ENCODE measurements around the gene HIBCH. TPM values are rescaled to one million over a fixed set of nuclear protein-coding genes. Genes with fewer than 3 reads are reported as not detected.

Gene HIBCH
- total and polyA plus RNA-seq, 2 experiments from 2014 or later: 25.7 to 42.3 TPM

DNA sequence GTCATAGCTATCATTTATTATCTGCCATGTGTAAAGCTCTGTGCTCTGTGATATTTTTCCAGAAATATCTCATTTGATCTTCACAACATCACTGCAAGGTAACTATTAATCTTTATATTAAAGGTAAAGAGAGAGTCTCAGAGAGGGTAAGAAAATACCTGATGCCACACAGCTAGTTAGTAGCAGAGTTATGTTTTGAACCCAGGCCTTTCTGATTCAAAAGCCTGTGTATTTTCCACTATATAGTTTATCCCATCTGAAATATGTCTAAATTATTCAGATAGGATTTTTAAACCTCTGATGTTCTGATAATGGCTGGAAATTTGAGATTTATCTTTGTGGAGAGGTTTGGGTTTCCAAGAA lies 33.9 kb upstream of the HIBCH start:
- Mint-ChIP-seq H3K36me3 (ENCODE audit: low read depth) (no peaks in the 10 kb centered on the region), H3K27me3 (ENCODE audit: insufficient read depth, low read depth, poor library complexity) (no peaks in the 10 kb centered on the region), H3K4me3 (no peak overlapping the region), H3K27ac (no peak overlapping the region), H3K9me3 (no peaks in the 10 kb centered on the region; the same call in 2 of the 3 replicates), H3K4me1 (peaks cover 6% of the 10 kb centered on the region; the same call in 2 of the 3 replicates)
- no peaks in the 10 kb centered on the region for H3K79me2 ChIP-seq (replicated peaks; ENCODE audit: insufficient read depth)
- no peak overlapping the region for H3K27ac ChIP-seq (ENCODE audit: low read depth)
- H3K36me3 ChIP-seq (ENCODE audit: insufficient read depth): no peaks in the 10 kb centered on the region
- no peak overlapping the region for H2AFZ ChIP-seq
- no peaks in the 10 kb centered on the region for H3K4me1 ChIP-seq (ENCODE audit: insufficient read depth)
- H3K9me2 ChIP-seq (ENCODE audit: insufficient read depth): no peaks in the 10 kb centered on the region
- DNase-seq (ENCODE audit: low spot score): no peak
- TF ChIP-seq, protein P1, sequence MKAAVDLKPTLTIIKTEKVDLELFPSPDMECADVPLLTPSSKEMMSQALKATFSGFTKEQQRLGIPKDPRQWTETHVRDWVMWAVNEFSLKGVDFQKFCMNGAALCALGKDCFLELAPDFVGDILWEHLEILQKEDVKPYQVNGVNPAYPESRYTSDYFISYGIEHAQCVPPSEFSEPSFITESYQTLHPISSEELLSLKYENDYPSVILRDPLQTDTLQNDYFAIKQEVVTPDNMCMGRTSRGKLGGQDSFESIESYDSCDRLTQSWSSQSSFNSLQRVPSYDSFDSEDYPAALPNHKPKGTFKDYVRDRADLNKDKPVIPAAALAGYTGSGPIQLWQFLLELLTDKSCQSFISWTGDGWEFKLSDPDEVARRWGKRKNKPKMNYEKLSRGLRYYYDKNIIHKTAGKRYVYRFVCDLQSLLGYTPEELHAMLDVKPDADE (IDR thresholded peaks at IDR 0.05): no peak
- no peaks in the 10 kb centered on the region for H3K27me3 ChIP-seq (ENCODE audit: insufficient read depth)
- no peak overlapping the region for H3K4me2 ChIP-seq
- H3F3A ChIP-seq (replicated peaks; ENCODE audit: low read depth): no peaks in the 10 kb centered on the region
- H4K20me1 ChIP-seq (replicated peaks; ENCODE audit: insufficient read depth): no peaks in the 10 kb centered on the region
- no peak overlapping the region for H3K4me3 ChIP-seq
- no peak for ATAC-seq

DNA sequence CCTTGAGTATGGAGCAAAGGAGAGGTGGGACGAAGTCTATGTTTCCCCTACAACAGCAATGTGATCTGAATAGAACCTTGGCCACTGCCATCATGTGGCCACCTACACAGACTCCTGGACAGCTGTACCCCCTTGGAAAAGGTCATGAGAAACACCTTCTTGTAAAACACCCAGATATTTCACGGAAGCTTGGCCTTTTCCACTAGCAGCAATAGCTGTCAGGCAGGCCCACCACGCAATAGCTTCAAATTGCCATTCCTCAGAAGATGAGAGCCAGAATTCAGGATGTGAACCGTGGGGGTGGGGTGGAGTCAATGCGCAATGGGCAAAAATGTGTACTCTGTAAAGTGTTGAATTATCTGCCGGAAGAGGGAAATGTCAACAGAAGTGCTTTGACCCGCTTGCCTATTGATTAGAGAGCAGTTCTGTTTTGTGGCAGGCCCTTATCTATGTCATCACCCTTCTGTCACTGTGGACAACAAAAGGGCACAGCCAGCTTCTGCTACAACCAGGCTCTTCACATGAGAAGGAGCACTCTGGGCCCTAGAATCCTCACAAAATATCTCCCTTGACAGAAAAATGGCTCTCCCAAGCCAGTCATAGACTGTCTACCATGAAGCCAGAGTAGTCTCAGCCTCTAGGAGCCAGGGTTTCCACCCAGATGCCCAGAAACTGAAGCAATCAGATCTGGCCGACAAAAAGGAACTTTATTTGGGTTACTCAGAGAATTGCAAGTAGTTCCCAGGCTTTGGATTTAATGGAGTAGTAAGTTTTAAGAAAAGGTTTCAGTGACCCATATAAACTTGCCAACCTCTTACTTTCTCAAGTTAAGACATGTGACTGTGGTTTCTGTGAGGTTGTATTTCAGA lies 33.3 kb upstream of the HIBCH start:
- Mint-ChIP-seq H3K4me1 (peaks cover 6% of the 10 kb centered on the region; the same call in 2 of the 3 replicates), H3K27me3 (ENCODE audit: insufficient read depth, low read depth, poor library complexity) (no peaks in the 10 kb centered on the region), H3K4me3 (no peak overlapping the region), H3K36me3 (ENCODE audit: low read depth) (no peaks in the 10 kb centered on the region), H3K27ac (no peak overlapping the region), H3K9me3 (no peaks in the 10 kb centered on the region; the same call in 2 of the 3 replicates)
- ATAC-seq: no peak
- Histone ChIP-seq H4K20me1 (replicated peaks; ENCODE audit: insufficient read depth) (no peaks in the 10 kb centered on the region), H3K9me2 (ENCODE audit: insufficient read depth) (no peaks in the 10 kb centered on the region), H3K4me2 (no peak overlapping the region), H3K79me2 (replicated peaks; ENCODE audit: insufficient read depth) (no peaks in the 10 kb centered on the region), H3K27me3 (ENCODE audit: insufficient read depth) (no peaks in the 10 kb centered on the region), H2AFZ (no peak overlapping the region), H3K27ac (ENCODE audit: low read depth) (no peak overlapping the region), H3K36me3 (ENCODE audit: insufficient read depth) (no peaks in the 10 kb centered on the region), H3F3A (replicated peaks; ENCODE audit: low read depth) (no peaks in the 10 kb centered on the region), H3K4me1 (ENCODE audit: insufficient read depth) (no peaks in the 10 kb centered on the region), H3K4me3 (no peak overlapping the region)
- no peak for DNase-seq (ENCODE audit: low spot score)
- TF ChIP-seq EZH2 (IDR thresholded peaks at IDR 0.05; ENCODE audit: low read depth, unreplicated experiment) (no peak), NANOG (IDR thresholded peaks at IDR 0.05; ENCODE audit: borderline replicate concordance) (no peak), ZNF331 (CRISPR knock-in tag; IDR thresholded peaks at IDR 0.05; ENCODE audit: low read depth) (no peak), EZH2phosphoT487 (IDR thresholded peaks at IDR 0.05; ENCODE audit: unreplicated experiment) (no peak)
- TF ChIP-seq, protein P1 (IDR thresholded peaks at IDR 0.05): no peak
- TF ChIP-seq, protein P2, sequence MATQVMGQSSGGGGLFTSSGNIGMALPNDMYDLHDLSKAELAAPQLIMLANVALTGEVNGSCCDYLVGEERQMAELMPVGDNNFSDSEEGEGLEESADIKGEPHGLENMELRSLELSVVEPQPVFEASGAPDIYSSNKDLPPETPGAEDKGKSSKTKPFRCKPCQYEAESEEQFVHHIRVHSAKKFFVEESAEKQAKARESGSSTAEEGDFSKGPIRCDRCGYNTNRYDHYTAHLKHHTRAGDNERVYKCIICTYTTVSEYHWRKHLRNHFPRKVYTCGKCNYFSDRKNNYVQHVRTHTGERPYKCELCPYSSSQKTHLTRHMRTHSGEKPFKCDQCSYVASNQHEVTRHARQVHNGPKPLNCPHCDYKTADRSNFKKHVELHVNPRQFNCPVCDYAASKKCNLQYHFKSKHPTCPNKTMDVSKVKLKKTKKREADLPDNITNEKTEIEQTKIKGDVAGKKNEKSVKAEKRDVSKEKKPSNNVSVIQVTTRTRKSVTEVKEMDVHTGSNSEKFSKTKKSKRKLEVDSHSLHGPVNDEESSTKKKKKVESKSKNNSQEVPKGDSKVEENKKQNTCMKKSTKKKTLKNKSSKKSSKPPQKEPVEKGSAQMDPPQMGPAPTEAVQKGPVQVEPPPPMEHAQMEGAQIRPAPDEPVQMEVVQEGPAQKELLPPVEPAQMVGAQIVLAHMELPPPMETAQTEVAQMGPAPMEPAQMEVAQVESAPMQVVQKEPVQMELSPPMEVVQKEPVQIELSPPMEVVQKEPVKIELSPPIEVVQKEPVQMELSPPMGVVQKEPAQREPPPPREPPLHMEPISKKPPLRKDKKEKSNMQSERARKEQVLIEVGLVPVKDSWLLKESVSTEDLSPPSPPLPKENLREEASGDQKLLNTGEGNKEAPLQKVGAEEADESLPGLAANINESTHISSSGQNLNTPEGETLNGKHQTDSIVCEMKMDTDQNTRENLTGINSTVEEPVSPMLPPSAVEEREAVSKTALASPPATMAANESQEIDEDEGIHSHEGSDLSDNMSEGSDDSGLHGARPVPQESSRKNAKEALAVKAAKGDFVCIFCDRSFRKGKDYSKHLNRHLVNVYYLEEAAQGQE (IDR thresholded peaks at IDR 0.05; ENCODE audit: unreplicated experiment): no peak
- TF ChIP-seq, protein P3, sequence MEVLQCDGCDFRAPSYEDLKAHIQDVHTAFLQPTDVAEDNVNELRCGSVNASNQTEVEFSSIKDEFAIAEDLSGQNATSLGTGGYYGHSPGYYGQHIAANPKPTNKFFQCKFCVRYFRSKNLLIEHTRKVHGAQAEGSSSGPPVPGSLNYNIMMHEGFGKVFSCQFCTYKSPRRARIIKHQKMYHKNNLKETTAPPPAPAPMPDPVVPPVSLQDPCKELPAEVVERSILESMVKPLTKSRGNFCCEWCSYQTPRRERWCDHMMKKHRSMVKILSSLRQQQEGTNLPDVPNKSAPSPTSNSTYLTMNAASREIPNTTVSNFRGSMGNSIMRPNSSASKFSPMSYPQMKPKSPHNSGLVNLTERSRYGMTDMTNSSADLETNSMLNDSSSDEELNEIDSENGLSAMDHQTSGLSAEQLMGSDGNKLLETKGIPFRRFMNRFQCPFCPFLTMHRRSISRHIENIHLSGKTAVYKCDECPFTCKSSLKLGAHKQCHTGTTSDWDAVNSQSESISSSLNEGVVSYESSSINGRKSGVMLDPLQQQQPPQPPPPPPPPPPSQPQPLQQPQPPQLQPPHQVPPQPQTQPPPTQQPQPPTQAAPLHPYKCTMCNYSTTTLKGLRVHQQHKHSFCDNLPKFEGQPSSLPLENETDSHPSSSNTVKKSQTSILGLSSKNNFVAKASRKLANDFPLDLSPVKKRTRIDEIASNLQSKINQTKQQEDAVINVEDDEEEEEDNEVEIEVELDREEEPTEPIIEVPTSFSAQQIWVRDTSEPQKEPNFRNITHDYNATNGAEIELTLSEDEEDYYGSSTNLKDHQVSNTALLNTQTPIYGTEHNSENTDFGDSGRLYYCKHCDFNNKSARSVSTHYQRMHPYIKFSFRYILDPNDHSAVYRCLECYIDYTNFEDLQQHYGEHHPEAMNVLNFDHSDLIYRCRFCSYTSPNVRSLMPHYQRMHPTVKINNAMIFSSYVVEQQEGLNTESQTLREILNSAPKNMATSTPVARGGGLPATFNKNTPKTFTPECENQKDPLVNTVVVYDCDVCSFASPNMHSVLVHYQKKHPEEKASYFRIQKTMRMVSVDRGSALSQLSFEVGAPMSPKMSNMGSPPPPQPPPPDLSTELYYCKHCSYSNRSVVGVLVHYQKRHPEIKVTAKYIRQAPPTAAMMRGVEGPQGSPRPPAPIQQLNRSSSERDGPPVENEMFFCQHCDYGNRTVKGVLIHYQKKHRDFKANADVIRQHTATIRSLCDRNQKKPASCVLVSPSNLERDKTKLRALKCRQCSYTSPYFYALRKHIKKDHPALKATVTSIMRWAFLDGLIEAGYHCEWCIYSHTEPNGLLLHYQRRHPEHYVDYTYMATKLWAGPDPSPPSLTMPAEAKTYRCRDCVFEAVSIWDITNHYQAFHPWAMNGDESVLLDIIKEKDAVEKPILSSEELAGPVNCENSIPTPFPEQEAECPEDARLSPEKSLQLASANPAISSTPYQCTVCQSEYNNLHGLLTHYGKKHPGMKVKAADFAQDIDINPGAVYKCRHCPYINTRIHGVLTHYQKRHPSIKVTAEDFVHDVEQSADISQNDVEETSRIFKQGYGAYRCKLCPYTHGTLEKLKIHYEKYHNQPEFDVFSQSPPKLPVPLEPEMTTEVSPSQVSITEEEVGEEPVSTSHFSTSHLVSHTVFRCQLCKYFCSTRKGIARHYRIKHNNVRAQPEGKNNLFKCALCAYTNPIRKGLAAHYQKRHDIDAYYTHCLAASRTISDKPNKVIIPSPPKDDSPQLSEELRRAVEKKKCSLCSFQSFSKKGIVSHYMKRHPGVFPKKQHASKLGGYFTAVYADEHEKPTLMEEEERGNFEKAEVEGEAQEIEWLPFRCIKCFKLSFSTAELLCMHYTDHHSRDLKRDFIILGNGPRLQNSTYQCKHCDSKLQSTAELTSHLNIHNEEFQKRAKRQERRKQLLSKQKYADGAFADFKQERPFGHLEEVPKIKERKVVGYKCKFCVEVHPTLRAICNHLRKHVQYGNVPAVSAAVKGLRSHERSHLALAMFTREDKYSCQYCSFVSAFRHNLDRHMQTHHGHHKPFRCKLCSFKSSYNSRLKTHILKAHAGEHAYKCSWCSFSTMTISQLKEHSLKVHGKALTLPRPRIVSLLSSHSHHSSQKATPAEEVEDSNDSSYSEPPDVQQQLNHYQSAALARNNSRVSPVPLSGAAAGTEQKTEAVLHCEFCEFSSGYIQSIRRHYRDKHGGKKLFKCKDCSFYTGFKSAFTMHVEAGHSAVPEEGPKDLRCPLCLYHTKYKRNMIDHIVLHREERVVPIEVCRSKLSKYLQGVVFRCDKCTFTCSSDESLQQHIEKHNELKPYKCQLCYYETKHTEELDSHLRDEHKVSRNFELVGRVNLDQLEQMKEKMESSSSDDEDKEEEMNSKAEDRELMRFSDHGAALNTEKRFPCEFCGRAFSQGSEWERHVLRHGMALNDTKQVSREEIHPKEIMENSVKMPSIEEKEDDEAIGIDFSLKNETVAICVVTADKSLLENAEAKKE (CRISPR knock-in tag; IDR thresholded peaks at IDR 0.05): no peak
